GM19328 (cell line): ENCODE measurements around the gene ADCK1.
"Not testable (repeated sequence)": the region's sequence is repeated elsewhere in the genome, so short reads cannot be mapped to it uniquely, and the experiment has no call there.

Experiments
- ATAC-seq: cut with Tn5 transposase; IDR thresholded peaks from one replicate; pipeline ENCODE4 v1.9.1; 2021; ENCODE audit warnings: mild to moderate bottlenecking, moderate library complexity; ENCODE audit not compliant: unreplicated experiment

The ADCK1 gene, protein sequence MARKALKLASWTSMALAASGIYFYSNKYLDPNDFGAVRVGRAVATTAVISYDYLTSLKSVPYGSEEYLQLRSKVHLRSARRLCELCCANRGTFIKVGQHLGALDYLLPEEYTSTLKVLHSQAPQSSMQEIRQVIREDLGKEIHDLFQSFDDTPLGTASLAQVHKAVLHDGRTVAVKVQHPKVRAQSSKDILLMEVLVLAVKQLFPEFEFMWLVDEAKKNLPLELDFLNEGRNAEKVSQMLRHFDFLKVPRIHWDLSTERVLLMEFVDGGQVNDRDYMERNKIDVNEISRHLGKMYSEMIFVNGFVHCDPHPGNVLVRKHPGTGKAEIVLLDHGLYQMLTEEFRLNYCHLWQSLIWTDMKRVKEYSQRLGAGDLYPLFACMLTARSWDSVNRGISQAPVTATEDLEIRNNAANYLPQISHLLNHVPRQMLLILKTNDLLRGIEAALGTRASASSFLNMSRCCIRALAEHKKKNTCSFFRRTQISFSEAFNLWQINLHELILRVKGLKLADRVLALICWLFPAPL

DNA sequence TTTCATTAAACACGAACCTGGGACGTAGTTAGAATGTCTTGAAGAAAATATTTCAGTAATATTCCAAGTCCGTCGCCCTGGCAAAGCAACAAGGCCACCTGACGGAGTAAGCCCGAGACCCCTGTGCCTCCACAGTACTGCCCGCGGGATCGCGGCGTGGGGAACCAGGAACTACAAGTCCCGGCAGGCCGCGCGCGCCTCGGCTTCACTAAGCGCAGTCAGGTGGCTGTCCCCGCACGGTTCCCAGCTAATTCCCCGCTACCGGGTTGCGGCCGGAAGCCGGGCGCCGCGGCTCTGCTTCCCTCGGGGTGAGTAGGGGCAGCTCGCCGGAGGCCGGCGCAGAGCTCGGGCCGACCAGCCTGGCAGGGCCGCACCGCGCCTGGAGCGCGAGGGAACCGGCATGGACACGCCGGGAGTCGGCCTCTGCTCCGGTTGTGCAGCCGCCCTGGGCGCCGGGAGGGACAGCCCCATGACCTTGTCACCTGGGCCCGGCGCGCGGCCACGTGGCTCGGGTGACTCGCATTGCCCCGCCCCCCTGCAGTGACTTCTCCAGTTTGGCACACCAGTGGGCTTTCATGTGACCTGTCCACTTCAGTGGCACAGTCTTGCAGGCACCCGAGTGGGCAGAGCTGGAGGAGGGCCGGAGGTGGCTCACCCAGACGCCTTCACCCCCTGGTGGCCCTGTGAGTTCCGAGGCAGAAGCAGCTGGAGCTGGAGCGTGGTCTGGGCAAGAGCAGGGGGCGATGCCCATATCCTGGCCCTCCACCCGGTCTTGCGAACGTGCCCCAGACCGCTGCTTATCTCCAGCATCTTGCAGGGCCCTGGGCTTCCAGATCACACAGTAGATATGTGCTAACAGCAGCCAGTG, at the start of gene ADCK1:
Gene ADCK1 (plus strand): TSS at position 247 of the 868 bp plus-strand sequence. CDS start 18,870 bp downstream, outside the sequence.
- ATAC-seq, result peak; percentile 90

DNA sequence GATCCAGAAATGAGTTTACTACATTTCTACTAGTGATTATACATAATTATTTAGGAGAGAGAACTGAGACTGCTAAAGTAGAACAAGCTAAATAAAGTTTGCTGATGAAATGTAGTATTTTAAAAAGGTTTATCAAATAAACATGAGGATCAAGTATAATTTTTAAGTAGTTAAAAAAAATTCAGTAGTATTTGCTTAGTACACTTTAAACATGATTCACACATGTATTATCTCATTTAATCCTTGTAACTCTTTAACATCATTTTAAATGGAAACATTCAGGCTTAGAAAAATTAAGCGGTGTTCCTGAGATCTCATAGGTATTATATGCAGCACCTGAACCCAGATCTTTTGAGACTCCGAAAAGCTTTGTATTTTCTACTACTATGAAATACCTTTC, 47.6 kb upstream of the ADCK1 start:
- ATAC-seq, result no peak

DNA sequence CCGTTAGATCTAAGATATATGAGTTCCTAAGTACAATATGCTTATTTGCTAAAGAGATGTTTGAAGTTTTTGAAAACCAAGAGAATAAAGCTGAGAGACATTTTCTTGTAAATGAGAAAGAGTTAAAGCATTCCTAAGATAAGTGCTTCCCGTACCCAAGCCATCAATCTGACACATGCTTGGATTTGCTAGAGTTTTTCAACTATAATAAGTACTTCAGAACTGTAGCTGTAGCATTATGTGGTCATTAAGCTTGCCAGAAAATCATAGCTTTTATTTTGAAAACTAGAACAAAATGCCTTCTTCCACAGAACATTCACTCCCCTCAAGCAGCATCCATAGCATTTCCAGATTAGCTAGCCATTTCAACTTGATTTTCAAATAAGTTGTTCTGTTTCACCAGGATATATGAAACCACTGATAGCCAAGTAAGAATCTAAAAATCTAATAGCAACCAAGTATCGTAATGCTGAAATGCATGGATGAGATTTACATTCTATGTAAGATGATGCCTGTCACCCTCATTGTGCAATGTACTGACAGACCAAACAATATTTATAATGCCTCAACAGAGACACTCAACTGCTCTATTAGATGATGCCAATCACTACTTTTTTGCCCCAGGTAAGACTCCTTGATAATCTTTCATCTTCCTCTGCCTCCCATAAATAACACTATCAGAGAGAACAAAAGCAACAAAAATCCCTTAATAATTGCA, 47.0 kb upstream of the ADCK1 start:
- no peak for ATAC-seq

DNA sequence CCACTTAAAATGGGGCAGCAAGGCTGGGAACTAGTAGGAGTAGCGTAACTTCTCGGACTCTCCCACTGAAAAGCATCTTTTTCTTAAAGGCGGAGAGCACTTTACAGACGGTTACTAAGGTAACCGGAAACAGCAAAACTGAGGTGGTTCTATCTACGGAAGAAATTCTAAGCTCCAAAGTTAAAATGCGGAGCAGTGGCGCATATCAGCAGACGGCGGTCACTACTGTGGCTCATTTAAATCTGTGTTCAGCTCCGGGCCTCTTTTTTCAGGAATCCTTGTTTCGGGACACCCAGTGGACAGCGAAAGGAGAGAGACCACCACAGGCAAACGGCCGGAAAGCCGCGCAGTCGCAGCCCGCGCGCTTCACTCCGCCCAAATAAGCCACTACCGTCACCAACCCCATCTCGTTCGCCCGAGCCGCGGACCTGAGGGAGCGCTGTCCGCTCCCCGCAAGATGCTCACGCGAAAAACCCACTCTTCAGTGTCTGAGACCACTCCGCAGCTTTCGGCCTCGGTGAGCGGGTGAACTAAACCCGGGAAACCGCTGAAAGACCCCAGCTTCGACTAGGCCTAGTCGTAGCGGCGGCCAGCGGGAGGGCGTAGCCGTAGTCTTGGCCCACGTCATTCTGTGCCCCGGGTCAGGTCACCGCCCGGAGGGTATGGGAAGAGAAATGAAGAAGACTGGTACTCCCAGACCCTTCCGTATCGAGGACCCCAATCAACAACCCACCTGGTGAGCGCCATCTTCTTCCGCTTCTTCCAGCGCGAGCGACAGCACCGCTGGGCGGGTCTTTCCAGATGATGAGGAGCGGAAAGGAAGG, 39.3 kb upstream of the ADCK1 start, which contains the start of gene SNW1:
Gene SNW1 (minus strand): TSS at position 776 of the 824 bp plus-strand sequence. CDS start 29 bp downstream, at position 747.
- ATAC-seq, result peak; percentile 95

DNA sequence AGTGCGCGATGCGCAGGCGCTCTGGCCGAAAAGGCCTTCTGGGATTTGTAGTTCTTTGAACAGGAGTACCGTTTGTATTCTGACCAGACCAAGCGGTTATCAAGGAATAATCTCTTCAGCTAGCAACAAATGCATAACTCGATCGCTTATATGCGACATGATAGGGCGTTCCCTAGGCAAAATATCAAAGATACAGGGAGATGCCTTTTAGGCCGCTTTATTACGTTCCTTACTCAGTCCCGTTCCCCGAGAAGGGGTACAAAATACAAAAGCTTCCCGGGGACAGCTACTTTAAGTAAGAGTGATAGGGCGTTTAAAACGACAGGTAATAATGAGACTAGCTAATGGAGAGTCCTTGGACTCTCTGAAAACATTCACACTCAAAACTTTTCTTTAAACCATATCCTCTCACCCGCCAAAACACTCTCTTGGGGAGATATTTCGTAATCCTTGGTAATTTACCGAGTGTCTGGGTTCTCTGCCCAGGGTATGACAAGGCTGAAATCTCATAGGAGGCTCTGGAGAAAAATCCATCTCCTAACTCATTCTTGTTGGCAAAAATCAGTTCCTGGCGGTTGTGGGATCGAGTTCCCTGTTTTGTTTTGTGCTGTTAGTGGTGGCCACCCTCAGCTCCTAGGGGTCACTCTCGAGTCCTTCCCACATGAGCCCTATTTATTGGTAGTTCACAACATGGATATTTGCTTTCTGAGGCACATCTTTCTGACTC, 38.5 kb upstream of the ADCK1 start:
- peak; percentile 27 for ATAC-seq

DNA sequence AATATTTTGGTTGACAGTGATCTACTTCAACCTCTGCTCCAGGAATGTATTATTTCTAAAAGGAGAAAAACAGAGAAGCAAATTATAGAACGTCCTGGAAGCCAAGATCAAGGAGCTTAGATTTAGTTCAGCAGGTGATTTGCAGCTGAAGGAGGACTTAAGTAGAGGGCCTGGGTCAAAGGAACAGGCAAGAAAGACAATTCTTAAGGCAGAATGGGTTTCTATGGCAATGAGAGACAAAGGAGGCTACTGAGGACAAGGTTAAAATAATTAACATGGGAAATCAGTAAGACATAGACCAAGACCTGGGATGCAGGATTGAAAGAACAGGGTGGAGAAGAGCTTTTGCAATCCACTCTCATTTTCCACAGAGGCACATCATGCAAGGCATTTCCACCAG, 36.6 kb upstream of the ADCK1 start:
- ATAC-seq, result no peak

DNA sequence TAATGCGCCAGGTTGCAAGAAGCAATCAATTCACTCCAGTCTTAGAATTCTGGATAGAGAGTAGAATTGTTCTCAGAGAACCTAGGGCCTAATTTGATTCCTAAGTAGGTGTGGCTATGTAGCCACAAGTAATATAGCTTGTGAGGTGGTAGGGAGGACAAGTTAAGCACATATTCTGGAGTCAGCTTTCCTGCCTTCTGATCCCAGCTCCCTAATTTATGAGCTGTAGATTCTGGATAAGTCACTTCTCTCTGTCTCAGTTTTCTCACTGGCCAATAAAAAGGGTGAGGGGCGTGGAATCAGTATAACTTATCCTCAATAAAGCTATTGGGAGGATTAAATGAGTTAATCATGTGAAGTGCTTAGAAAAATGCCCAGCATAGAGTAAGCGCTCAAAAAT, 35.9 kb upstream of the ADCK1 start:
- no peak for ATAC-seq

DNA sequence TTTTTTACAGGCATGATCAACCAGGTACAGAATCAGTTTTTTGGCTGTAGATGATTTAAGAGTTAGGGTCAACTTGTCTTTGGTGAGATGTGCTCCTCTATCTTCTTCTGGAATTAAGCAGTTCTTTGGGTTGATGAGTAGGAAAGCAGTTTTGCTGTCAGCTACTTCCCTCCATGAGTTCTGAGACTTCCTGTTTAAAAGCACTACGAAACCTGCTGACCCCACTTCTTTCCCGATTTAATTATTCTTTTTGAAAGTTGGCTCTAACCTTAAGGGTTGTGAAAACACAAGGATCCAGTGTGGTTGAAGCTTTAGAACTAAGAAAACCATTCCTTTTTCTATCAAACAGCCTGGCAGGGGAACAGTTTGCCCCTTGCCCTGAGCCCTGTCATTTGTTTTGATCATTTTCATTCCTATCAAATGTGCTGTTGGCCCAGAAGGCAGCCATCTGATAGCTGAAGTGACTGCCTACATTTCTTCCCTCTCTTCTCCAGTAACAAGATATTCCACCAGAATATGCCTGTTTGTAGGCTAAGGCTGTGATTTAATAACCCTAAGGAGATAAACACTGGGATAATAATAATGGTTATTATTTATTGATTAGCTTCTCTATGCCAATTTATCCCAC, 31.4 kb upstream of the ADCK1 start:
- not testable (repeated sequence) for ATAC-seq

DNA sequence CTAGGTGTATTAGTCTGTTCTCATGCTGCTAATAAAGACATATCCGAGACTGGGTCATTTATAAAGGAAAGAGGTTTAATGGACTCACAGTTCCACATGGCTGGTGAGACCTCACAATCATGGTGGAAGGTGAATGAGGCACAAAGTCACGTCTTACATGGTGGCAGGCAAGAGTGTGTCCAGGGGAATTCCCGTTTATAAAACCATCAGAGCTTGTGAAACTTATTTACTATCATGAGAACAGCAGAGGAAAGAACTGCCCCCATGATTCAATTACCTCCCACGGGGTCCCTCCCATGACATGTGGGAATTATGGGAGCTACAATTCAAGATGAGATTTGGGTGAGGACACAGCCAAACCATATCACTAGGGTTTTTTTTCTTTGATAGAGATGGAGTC, 25.9 kb upstream of the ADCK1 start:
- ATAC-seq, result not testable (repeated sequence)

DNA sequence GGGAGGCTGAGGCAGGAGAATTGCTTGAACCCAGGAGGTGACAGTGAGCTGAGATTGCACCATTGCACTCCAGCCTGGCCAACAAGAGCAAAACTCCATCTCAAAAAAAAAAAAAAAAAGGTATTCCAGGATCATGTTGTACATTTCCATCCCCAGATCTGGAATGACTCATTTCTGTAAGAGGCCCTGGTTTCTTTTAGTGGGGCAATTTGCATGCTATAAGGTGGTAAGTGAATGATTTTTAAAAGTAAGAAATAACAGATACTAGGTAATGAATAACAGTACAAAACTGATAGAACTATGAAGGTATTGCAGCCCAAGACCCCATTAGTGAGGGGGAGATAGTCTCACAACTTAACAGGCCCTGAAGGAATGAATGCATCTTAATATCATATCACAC, 17.7 kb upstream of the ADCK1 start:
- ATAC-seq, result no peak

DNA sequence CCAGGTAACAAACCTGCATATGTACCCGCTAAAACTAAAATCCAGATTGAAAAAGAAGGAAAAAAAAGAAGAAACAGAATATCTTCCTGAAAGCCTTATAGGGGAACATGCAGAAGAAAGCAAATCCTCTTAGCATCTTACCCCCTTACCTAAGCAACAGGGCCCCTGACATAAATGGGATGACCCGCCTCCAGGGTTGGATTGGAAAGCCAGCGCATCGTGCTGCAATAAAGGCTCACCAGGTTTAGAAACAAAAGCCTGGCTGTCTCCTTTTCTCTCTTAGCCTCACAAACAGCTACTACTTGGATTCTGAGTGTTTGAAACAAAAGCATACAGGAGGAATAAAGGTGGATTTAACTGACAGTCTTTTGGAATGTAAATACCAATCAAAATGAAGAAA, 13.8 kb upstream of the ADCK1 start:
- ATAC-seq, result no peak

DNA sequence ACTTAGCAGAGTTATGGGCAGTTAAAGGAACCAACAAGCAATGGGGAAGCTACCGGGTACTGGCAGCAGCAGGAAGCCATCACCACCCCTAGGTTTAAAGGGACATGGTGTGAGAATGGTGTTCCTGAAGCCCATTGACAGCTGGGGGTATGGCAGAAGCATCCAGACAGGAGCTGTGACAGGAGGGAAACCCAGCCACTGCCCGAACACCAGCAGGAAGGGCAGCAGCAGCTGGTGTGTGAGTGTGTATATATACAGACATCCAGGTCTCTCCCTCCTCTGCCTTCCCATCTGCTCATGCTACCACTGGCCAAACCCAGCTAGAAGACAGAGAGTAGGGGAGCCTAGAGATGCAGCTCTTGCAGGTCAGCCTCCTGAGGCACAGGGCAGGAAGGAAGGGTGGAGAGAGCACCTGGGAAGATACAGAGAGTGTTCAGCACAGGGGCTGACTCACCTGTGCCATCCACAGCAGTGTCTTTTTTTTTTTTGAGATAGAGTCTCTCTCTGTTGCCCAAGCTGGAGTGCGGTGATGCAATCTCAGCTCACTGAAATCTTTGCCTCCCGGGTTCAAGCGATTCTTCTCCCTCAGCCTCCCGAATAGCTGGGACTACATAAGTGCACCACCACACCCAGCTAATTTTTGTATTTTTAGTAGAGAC, 9.2 kb upstream of the ADCK1 start:
- ATAC-seq, result no peak

DNA sequence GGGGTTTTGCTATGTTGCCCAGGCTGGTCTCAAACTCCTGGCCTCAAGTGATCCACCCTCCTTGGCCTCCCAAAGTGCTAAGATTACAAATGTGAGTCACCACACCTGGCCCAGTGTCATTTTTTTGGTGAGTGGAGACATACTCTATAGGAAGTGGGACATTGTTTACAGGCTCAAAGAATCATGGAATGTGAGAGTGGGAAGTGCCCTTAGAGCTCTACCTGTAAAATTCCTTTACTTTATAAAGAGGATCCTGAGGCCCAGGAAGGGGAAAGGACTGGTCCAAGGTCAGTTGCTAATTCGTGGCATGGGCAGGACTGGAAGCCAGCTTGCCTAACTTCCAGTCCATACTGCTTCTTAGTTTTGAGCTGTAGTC, 8.7 kb upstream of the ADCK1 start:
- ATAC-seq, result no peak

DNA sequence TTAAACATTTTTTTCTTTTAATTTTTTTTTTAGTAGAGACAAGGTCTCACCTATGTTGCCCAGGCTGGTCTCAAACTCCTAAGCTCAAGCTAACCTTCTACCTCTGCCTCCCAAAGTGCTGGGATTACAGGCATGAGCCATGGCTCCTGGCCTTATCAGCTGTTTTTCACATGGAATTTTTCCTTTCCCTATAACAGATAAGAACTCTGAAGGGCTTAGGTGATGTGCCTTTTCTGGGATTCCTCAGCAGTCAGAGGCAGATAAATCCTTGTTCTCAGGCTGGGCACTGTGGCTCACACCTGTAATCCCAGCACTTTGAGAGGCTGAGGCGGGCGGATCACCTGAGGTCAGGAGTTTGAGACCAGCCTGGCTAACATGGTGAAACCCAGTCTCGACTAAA, 6.7 kb upstream of the ADCK1 start:
- ATAC-seq, result not testable (repeated sequence)

DNA sequence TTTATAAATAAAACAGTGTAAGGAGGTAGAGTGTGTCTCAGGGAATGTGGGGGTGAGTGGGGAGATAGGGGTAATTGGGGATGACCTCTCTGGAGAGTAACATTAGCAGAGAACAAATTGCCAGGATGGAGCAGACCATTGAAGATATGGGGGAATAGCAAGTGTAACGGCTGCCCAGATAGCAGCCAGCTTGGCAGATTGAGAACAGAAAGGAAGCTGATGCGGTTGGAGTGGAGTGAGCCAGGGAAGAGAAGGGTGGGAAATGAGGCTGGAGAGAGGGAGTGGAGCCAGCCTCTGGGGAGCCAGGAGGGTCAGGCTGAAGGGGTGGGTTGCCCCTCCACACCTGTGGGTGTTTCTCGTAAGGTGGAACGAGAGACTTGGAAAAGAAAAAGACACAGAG, 5.6 kb upstream of the ADCK1 start:
- ATAC-seq, result no peak

DNA sequence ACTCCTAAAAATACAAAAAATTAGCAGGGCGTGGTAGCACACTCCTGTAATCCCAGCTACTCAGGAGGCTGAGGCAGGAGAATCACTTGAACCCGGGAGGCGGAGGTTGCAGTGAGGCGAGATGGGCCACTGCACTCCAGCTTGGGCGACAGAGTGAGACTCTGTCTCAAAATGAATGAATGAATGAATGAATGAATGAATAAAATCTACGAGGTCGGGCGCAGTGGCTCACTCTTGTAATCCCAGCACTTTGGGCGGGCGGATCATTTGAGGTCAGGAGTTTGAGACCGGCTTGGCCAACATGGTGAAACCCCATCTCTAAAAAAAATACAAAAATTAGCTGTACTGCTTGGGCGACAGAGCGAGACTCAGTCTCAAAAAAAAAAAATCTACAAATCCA, 453 bp upstream of the ADCK1 start:
- ATAC-seq, result not testable (repeated sequence)

DNA sequence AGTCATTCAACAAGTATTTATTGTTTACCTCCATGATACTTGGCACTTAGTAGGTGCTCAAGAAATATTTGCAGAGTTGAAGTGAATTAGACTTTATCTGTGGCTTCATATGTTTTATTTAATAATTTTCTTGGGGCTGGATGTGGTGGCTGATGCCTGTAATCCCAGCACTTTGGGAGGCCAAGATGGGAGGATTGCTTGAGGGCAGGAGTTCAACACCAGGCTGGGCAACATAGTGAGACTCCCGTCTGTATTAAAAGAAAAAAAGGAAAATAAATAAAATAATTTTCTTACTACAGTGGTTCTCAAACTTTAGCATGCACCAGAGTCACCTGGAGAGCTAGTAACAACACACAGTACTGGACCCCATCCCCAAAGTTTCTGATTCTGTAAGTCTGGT, 905 bp downstream of the ADCK1 start:
- ATAC-seq, result no peak

DNA sequence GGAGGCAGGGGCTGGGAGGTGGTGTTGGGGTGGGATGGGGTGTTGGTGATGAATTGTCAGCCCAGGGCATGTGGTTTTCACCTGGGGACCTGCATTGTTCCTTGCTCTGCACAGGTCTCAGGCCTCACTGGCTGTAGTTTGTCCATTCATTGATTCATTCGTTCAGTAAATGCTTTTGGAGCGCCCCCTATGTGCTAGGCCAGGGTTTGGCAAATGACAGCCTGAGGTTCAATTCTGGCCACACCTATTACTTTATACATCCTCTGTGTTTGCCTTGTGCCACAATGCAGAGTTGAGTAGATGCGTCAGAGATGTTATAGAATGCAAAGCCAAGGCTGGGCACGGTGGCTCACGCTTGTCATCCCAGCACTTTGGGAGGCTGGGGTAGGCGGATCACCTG, 4.7 kb downstream of the ADCK1 start:
- no peak for ATAC-seq

DNA sequence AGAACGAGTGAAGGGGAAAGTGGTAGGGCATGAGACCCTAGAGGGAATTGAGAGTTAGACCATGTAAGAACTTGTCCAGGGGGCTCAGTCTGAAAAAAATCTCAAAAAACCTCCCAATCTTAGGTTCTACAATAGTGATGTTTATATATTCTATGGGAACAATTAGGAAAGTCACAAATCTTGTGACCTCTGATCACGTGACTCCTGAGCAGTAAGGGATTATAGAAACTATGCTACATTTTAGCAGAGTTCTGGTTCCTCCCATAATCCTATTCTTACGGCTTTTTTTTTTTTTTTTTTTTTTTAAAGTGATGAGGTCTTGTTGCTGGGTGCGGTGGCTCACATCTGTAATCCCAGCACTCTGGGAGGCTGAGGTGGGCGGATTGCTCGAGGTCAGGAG, 5.8 kb downstream of the ADCK1 start:
- no peak for ATAC-seq
